ENCODE measurements around the gene ZNF576. TPM values are rescaled to one million over a fixed set of nuclear protein-coding genes. Genes with fewer than 3 reads are reported as not detected.
A peak's percentile ranks its signal among the peaks of the same experiment; 100 is the strongest.

The ZNF576 gene
- polyA plus RNA-seq, 1 donor from 2014 or later: 11.9 TPM

- no peaks in the 10 kb centered on the region for H3K27me3 ChIP-seq (ENCODE audit: insufficient read depth, low read depth, low read length)
- peak overlapping the region; percentile 99 for H3K9ac ChIP-seq (ENCODE audit: low read length)
- H3F3A ChIP-seq (ENCODE audit: insufficient read depth, low read length, poor library complexity, severe bottlenecking): no peaks in the 10 kb centered on the region
- TF ChIP-seq POLR2AphosphoS5 (IDR thresholded peaks at IDR 0.05): peak; percentile 56
- peak; percentile 12 for TF ChIP-seq TAF1 (IDR thresholded peaks at IDR 0.05; ENCODE audit: low read depth)
- TF ChIP-seq REST (IDR thresholded peaks at IDR 0.05; ENCODE audit: borderline replicate concordance): peak; percentile 56
- peak; percentile 71 for TF ChIP-seq RAD21 (conservative IDR thresholded peaks at IDR 0.05)
- TF ChIP-seq EZH2 (IDR thresholded peaks at IDR 0.05; ENCODE audit: borderline replicate concordance, insufficient read depth, low read length, poor library complexity, severe bottlenecking): no peak
- peak; percentile 84 for TF ChIP-seq CTCF (IDR thresholded peaks at IDR 0.05; ENCODE audit: poor library complexity, severe bottlenecking)
- no peak for TF ChIP-seq EP300 (conservative IDR thresholded peaks at IDR 0.05; ENCODE audit: poor library complexity, severe bottlenecking)
- TF ChIP-seq MXI1 (conservative IDR thresholded peaks at IDR 0.05; ENCODE audit: poor library complexity, severe bottlenecking): peak; percentile 42
- TF ChIP-seq SMC3 (conservative IDR thresholded peaks at IDR 0.05; ENCODE audit: poor library complexity): peak; percentile 75
- peak overlapping the region; percentile 48 for H2AFZ ChIP-seq (ENCODE audit: low read depth, low read length)
- H3K27ac ChIP-seq (ENCODE audit: low read length): peak overlapping the region; percentile 99
- H3K4me3 ChIP-seq (ENCODE audit: low read length): peak overlapping the region; percentile 99
- H3K9me2 ChIP-seq (ENCODE audit: insufficient read depth, low read length): no peaks in the 10 kb centered on the region
- H4K20me1 ChIP-seq (ENCODE audit: insufficient read depth): peaks cover 4% of the 10 kb centered on the region
- H3K4me2 ChIP-seq (ENCODE audit: low read length): peak overlapping the region; percentile 78
- peaks cover 42% of the 10 kb centered on the region for H3K79me2 ChIP-seq (replicated peaks; ENCODE audit: insufficient read depth, low read length)
- H3K36me3 ChIP-seq (ENCODE audit: insufficient read depth, low read length): no peaks in the 10 kb centered on the region
- no peaks in the 10 kb centered on the region for H3K9me3 ChIP-seq (ENCODE audit: low read length)
Observed at GRCh38 chr19:43594710-43595604, 1.4 kb upstream of the ZNF576 start.

- H3K4me3 ChIP-seq (ENCODE audit: low read length): peak overlapping the region; percentile 99
- no peaks in the 10 kb centered on the region for H3F3A ChIP-seq (ENCODE audit: insufficient read depth, low read length, poor library complexity, severe bottlenecking)
- H3K9me2 ChIP-seq (ENCODE audit: insufficient read depth, low read length): no peaks in the 10 kb centered on the region
- no peaks in the 10 kb centered on the region for H3K36me3 ChIP-seq (ENCODE audit: insufficient read depth, low read length)
- peak overlapping the region; percentile 60 for H3K4me2 ChIP-seq (ENCODE audit: low read length)
- peak overlapping the region; percentile 48 for H2AFZ ChIP-seq (ENCODE audit: low read depth, low read length)
- H3K27me3 ChIP-seq (ENCODE audit: insufficient read depth, low read depth, low read length): no peaks in the 10 kb centered on the region
- peak overlapping the region; percentile 99 for H3K27ac ChIP-seq (ENCODE audit: low read length)
- peak overlapping the region; percentile 99 for H3K9ac ChIP-seq (ENCODE audit: low read length)
- H3K9me3 ChIP-seq (ENCODE audit: low read length): no peaks in the 10 kb centered on the region
- TF ChIP-seq EP300 (conservative IDR thresholded peaks at IDR 0.05; ENCODE audit: poor library complexity, severe bottlenecking) (no peak), RAD21 (conservative IDR thresholded peaks at IDR 0.05) (peak; percentile 9), CTCF (IDR thresholded peaks at IDR 0.05; ENCODE audit: poor library complexity, severe bottlenecking) (no peak), TAF1 (IDR thresholded peaks at IDR 0.05; ENCODE audit: low read depth) (no peak), POLR2AphosphoS5 (IDR thresholded peaks at IDR 0.05) (no peak), REST (IDR thresholded peaks at IDR 0.05; ENCODE audit: borderline replicate concordance) (peak; percentile 74), MXI1 (conservative IDR thresholded peaks at IDR 0.05; ENCODE audit: poor library complexity, severe bottlenecking) (peak; percentile 28), EZH2 (IDR thresholded peaks at IDR 0.05; ENCODE audit: borderline replicate concordance, insufficient read depth, low read length, poor library complexity, severe bottlenecking) (no peak), SMC3 (conservative IDR thresholded peaks at IDR 0.05; ENCODE audit: poor library complexity) (no peak)
- peaks cover 42% of the 10 kb centered on the region for H3K79me2 ChIP-seq (replicated peaks; ENCODE audit: insufficient read depth, low read length)
- H4K20me1 ChIP-seq (ENCODE audit: insufficient read depth): peaks cover 4% of the 10 kb centered on the region
Observed at GRCh38 chr19:43595605-43595998, 793 bp upstream of the ZNF576 start.
